Ramos (cell line): ENCODE measurements around the gene NOL9.

Experiments
- in situ Hi-C: fragments of 300-500 bp; cut with MboI; formaldehyde crosslinking; loops from one replicate; pipeline ENCODE4 v1.14.3; 2022; ENCODE audit warnings: low sequenced_read_pairs; ENCODE audit not compliant: unreplicated experiment

Gene NOL9

GRCh38 chr1:6591222-6591621 lies 36.9 kb upstream of the NOL9 start:
- in situ Hi-C loops: no loop called here

DNA sequence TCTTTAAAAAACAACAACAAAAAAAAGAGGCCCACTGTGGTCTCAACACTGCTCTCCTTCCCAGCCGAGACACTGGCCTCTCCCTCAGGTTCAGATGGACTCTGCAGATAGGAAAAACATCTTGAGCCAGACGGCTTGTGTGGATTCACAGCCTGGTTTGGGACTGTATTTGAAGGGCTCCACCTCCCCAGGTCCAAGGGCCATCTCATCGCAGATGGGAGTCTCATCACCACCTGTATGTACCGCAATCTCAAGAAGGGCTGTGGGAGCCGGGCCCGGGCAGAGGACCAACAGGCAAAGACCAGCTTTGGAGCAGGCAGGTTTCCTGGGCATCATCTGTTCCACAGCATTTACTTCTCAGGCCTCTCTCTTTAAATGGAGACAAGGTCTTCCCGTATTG lies 35.7 kb upstream of the NOL9 start:
- in situ Hi-C loops: no loop called here

DNA sequence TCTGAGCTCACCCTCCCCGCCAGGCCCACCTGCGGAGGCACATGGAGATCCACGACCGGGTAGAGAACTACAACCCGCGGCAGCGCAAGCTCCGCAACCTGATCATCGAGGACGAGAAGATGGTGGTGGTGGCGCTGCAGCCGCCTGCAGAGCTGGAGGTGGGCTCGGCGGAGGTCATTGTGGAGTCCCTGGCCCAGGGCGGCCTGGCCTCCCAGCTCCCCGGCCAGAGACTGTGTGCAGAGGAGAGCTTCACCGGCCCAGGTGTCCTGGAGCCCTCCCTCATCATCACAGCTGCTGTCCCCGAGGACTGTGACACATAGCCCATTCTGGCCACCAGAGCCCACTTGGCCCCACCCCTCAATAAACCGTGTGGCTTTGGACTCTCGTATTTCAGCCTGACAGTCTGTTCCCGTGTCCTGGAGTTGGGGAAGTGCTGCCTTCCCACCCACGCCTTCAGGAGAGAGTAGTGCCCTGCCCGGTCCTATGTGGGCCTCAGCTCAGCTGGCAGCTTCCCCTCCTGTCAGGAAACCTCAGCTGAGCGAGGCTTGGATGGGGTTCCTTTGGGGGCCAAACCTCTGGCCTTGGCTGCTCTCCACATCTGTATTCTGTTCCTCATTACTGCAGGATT lies 34.7 kb upstream of the NOL9 start:
- in situ Hi-C loops: no loop called here

GRCh38 chr1:6588128-6588892 lies 34.0 kb upstream of the NOL9 start:
- in situ Hi-C loops: no loop called here

GRCh38 chr1:6587261-6588005 lies 33.1 kb upstream of the NOL9 start:
- in situ Hi-C loops: no loop called here

DNA sequence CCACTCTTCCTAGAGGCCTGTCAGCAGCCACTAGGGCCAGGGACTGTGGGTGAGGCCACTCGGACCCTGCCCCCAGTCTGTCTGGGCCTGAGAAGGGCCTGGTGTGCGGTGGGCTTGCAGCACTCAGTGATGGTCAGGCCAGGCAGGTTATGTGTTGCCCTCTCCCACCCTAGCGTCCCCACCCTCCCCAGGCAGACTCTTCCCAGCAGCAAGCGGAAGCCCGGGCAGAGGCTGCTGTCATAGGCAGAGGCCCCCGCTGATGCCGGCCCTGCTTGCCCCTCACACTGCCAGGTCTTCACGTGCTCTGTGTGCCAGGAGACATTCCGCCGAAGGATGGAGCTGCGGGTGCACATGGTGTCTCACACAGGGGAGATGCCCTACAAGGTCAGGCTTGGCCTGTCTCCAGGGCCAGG lies 32.1 kb upstream of the NOL9 start:
- in situ Hi-C loops: no loop called here

GRCh38 chr1:6585841-6586240 lies 31.5 kb upstream of the NOL9 start:
- in situ Hi-C loops: no loop called here

DNA sequence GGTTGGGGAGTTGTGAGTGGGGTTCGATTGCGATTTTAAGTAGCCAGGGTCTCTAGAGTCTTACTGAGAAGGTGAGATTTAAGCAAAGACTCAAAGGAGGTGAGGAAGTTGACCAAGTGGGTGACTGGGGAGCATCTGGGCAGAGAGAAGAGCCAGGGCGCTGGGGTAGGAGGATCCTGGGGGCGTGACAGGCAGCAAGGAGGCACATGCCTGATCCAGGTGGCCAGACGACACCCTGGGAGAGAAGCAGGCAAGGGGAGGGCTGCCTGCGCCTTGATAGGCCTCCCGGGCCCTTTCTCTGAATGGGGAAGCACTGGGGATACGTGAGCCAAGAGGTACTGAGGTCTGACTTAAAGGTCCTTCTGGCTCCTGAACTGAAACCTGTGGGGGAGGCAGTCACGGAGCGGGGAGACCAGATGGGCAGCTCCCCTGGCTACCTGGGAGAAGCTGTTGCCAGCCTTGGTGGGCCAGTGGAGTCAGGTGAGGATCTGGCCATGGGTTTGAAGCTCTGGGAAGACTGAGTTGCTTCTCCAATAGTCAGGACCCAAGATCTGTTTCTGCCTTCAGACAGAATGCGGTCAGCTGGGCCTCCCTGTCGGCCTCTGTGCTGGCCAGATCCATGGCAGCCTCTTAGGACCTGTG lies 30.9 kb upstream of the NOL9 start:
- in situ Hi-C loops: no loop called here

- in situ Hi-C loops: no loop called here
Measured at GRCh38 chr1:6584126-6585080, 30.1 kb upstream of the NOL9 start.

- in situ Hi-C loops: no loop called here
Measured at GRCh38 chr1:6582370-6582769, 28.1 kb upstream of the NOL9 start.

GRCh38 chr1:6581561-6582305 lies 27.4 kb upstream of the NOL9 start:
- in situ Hi-C loops: no loop called here

DNA sequence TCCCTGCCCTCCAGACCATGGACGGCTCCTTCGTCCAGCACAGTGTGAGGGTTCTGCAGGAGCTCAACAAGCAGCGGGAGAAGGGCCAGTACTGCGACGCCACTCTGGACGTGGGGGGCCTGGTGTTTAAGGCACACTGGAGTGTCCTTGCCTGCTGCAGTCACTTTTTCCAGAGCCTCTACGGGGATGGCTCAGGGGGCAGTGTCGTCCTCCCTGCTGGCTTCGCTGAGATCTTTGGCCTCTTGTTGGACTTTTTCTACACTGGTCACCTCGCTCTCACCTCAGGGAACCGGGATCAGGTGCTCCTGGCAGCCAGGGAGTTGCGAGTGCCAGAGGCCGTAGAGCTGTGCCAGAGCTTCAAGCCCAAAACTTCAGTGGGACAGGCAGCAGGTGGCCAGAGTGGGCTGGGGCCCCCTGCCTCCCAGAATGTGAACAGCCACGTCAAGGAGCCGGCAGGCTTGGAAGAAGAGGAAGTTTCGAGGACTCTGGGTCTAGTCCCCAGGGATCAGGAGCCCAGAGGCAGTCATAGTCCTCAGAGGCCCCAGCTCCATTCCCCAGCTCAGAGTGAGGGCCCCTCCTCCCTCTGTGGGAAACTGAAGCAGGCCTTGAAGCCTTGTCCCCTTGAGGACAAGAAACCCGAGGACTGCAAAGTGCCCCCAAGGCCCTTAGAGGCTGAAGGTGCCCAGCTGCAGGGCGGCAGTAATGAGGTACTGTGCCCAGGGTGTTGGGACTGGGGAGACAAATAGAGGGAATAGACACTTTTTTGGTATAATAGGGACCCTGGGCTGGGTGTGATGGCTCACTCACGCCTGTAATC lies 26.5 kb upstream of the NOL9 start:
- in situ Hi-C loops: no loop called here

- in situ Hi-C loops: no loop called here
Measured at GRCh38 chr1:6580119-6580592, 25.8 kb upstream of the NOL9 start.

DNA sequence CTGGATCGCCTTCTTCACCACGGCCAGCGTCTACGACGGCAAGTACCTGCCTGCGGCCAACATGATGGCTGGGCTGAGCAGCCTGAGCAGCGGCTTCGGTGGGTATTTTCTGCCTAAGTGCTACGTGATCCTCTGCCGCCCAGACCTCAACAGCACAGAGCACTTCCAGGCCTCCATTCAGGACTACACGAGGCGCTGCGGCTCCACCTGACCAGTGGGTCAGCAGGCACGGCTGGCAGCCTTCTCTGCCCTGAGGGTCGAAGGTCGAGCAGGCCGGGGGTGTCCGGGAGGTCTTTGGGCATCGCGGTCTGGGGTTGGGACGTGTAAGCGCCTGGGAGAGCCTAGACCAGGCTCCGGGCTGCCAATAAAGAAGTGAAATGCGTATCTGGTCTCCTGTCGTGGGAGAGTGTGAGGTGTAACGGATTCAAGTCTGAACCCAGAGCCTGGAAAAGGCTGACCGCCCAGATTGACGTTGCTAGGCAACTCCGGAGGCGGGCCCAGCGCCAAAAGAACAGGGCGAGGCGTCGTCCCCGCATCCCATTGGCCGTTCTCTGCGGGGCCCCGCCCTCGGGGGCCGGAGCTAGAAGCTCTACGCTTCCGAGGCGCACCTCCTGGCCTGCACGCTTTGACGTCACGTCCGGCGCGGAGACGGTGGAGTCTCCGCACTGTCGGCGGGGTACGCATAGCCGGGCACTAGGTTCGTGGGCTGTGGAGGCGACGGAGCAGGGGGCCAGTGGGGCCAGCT lies 25.2 kb upstream of the NOL9 start, which contains the start of gene ZBTB48:
Gene ZBTB48, plus strand, starts transcription at position 621 of the 745 bp plus-strand sequence. CDS start 616 bp downstream, outside the sequence.
- in situ Hi-C loops: no loop called here

- in situ Hi-C loops: no loop called here
Measured at GRCh38 chr1:6578624-6579373, 24.5 kb upstream of the NOL9 start.

- in situ Hi-C loops: no loop called here
Measured at GRCh38 chr1:6577831-6578525, 23.7 kb upstream of the NOL9 start.
